GM19397 (cell line): ENCODE data around the gene IGF2BP3.
"Not testable (repeated sequence)": the region's sequence is repeated elsewhere in the genome, so short reads cannot be mapped to it uniquely, and the experiment has no call there.

Source experiments
- ATAC-seq: cut with Tn5 transposase; IDR thresholded peaks from one replicate; pipeline ENCODE4 v1.9.1; 2021; ENCODE audit warnings: mild to moderate bottlenecking, moderate library complexity; ENCODE audit not compliant: unreplicated experiment

Gene IGF2BP3

DNA sequence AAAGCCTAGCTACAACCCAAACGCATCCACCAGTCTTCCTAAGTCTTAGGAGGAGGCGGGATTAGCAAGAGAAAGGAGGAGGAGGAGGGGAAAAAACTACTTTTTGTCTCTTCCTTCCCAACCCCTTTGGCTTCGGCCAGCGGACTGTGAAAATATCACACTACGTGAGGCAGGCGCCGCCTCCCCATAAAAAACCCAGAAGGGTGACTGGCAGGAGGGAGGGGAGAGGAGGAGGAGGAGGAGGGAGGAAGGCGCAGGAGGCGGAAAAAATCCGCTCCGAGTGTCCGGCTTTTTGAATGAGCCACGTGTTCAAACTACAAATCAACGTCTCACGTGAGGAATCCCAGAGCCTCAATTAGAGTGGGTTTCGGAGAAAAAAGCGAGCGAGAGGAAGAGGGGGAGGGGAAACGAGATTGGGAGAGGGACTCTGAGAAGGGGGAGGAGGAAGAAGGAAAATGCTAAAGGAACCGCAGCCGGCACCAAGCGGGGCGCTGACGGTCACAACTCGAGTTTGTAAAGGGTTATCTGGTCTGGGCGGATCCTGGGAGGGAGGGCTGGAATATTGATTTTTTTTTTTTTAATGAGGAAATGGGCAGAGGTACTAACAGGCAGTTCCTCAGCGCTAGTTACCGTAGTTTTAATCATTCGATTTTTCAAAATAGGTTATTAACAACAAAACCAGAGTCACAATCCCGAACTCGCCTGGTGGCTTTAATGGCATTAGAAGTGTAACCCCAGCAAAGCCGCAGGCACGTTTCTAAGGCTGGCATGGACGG is at the start of gene IGF2BP3:
Gene IGF2BP3, minus strand, starts transcription at position 162 of the 776 bp plus-strand sequence. CDS start 381 bp downstream, outside the sequence.
- ATAC-seq: no peak

DNA sequence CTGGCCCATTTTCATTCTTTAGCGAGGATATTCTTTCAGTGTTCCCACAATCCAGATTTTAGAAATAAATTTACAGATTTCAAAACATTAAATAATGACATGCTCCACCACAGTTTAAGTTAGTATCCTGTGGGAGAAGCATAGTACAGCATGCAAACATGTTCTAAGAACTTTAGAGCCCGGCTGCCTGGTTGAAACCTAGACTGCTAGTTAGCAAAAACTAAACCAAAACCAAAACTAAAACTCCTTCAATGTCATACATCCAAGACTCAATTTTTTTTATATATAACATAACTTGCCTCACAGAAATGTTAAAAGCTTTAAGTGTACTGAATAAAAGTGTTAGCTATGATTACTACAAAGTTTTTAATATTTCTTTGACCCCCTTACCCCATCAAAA is 44.5 kb upstream of the IGF2BP3 start:
- ATAC-seq: no peak

DNA sequence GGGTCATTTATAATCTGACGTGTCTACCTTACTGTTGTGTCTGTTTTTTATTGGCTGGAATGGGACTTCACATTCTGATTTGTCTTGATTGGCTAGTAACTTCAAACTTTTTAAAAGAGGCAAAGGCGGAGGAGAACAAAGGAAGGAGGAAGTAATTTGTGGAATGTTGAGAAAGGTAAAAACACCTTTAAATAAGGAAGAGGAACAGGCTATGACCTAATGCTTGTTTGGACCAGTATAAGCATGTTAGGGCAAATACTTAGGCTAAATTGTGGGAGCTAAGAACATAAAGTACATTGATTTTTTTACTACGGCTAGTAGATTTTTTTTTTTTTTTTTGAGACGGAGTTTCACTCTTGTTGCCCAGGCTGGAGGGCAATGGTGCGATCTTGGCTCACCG is 43.5 kb upstream of the IGF2BP3 start:
- not testable (repeated sequence) for ATAC-seq

DNA sequence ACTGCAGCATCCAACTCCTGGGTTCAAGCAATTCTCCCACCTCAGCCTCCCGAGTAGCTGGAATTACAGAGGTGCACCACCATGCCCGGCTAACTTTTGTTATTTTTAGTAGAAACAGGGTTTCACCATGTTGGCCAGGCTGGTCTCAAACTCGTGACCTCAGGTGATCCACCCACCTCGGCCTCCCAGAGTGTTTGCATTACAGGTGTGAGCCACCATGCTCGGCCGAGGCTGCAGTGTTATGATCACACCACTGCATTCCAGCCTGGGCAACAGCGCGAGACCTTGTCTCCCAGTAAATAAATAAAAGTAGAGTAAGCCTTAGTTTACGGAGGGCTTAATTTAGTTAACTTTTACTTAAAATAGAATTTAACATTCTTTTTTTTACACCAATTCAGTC is 23.7 kb upstream of the IGF2BP3 start:
- no peak for ATAC-seq

DNA sequence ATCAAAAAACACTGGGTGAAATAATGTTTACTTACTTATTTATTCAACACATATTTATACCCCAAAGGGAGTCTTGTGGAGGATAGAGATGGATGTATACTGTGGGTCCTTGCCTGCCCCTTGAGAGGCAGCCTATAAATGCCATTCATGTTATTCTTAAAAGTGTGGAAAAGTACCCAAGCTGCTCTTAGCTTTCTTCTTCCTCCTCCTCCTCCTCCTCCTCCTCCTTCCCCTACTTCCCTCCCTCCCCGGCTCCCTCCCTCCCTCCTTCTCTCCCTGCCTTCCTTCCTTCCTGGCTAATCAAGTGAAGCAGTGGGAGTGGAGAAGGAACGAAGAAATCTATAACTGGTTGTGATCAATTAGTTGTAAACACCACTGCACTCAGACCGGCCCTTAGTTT is 21.2 kb upstream of the IGF2BP3 start:
- no peak for ATAC-seq

DNA sequence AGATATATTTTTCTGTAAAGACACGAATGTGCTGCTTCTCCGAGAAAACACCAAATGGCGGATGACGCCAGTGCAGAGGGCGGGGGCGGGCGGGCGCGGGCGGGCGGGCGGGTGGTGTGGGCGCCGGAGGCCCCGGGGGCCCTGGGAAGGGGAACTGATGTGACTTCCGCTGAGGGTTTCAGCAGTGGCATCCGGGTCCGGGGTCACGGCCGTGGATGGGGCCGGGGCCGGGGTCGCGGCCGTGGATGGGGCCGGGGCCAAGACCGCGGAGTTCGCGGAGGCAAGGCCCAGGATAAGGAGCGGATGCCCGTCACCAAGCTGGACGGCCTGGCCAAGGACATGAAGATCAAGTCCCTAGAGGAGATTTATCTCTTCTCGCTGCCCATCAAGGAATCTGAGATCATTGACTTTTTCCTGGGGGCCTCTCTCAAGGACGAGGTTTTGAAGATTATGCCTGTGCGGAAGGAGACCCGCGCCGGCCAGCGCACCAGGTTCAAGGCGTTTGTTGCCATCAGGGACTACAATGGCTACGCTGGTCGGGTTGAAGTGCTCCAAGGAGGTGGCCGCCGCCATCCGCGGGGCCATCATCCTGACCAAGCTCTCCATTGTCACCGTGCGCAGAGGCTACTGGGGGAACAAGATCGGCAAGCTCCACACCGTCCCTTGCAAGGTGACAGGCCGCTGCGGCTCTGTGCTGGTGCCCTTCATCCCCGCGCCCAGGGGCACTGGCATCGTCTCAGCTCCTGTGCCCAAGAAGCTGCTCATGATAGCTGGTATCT is 20.3 kb upstream of the IGF2BP3 start:
- ATAC-seq: peak; percentile 70

DNA sequence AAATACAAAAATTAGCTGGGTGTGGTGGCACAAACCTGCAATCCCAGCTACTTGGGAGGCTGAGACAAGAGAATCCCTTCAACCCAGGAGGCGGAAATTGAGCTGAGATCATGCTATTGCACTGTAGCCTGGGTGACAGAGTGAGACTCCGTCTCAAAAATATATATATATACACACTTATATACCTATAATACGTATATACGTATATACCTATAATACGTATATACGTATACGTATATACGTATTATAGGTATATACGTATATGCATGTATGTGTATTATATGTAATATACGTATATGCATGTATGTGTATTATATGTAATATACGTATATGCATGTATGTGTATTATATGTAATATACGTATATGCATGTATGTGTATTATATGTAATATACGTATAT is 18.4 kb upstream of the IGF2BP3 start:
- ATAC-seq: not testable (repeated sequence)

DNA sequence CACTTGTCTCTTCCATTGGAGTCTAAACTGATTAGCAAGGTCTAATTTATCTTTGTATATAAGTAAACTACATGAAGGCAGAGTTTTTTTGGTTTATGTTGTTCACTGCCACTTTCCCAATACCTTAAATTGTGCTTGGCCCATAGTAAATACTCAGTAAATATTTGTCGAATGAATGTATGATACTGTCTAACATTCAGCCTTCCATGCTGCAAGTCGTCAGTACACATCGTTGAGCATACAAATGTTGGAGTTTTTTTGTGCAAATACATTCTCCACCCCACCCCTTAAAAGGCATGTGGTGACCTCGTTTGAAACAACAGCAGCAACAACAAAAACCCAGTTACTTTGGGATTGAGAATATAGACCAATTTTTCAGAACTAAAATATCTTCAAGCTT is 17.4 kb upstream of the IGF2BP3 start:
- ATAC-seq: no peak

DNA sequence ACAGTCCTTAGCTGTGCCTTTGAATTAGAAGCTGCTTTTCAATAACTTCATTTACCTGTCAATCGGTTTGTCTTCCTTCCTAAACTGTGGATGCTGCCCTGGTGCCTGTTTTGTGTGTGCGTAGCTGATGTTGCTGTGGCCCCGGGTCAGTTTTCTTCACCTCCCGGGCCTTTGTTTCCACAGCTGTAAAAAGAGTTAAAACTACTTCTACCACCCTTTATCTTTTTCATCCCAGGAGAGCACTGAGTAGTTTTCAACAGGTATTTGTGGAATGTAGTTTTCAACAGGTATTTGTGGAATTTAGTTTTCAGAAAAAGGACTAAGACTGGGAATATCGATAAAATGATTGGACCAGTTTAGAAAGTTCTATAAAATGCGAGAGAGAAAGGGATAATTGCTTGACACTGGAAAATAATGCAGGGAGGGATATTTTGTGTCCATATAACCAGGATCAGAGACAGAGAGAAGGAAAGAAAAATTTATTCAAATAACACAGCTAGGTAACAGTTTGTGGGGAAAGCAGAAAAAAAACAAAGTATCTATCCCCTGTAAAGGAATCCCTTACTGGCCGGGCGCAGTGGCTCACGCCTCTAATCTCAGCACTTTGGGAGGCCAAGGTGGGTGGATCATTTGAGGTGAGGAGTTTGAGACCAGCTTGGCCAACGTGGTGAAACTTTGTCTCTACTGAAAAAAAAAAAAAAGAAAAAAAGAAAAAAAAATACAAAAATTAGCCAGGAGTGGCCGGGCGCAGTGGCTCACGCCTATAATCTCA is 15.9 kb upstream of the IGF2BP3 start:
- no peak for ATAC-seq

DNA sequence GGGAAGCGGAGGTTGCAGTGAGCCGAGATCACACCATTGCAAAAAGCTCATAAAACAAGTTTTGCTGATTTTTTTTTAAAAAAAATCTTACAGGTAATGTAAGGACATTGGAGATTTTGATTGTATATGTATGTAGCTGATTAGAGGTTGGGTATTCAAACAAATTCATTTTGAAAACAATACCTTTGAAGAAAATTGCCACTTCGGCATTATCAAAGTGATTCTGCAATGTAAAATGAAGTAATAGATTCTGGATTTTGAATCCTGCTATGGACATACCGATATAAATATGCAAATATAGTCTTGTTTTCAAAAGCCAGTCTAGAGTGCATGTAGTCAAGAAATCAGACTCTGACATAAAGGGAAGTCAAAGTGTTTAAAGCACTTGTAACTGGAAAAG is 12.4 kb upstream of the IGF2BP3 start:
- no peak for ATAC-seq

DNA sequence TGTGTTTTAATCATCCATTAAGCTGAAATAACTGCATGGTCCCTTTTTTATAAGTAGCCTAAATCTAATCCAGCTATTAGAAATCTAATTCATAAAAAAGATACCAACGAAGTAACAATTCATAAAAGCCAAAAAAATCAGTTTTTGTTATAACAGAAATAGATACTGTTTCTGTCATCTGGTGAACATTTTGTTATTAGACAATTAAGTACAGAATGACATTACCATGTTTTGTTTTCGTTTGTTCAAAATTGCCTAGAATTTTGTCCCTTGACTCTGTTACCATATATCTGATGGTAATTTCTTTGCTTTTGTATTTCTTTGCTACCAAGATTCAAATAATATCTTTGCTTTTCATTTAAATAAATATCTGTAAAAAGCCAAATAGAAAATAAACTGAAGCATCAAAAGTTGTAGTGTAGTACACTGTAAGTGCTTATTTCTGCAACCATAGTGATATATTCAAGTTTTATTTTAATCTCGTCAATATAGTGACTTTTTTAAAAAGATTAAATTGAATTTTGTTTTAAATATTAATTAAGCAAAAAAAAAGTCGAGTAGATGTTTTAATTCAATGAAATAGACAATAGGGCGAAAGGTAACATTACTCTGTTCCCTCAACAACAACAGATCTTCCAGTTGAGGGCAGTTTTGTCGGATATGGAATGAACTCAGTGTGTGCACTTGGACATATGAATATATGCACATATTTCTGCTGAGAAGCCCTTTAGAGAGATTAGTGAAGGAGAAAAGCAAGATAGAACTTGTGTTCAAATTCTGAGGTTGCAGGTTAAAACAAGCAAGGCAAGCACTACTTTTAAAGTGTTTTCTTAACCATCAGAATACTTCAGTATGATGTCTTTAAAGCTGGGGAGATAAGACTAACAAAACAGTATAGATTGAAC is 7.9 kb upstream of the IGF2BP3 start:
- no peak for ATAC-seq

DNA sequence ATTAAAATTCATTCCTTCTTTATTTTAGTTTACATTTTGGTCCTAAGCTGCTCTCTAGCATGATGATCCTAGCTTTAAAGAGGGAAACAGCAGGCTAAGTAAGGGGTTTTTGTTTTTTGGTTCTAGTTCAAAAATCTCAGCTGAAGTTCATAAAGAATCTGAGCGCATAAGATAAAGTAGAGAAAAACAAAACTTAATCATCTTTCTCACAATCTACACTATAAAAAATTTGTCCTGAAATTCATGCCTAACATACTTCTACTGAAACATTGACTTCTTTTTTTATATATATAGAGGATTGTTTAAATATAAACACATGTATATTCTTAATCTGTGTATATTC is 6.8 kb upstream of the IGF2BP3 start:
- ATAC-seq: no peak

DNA sequence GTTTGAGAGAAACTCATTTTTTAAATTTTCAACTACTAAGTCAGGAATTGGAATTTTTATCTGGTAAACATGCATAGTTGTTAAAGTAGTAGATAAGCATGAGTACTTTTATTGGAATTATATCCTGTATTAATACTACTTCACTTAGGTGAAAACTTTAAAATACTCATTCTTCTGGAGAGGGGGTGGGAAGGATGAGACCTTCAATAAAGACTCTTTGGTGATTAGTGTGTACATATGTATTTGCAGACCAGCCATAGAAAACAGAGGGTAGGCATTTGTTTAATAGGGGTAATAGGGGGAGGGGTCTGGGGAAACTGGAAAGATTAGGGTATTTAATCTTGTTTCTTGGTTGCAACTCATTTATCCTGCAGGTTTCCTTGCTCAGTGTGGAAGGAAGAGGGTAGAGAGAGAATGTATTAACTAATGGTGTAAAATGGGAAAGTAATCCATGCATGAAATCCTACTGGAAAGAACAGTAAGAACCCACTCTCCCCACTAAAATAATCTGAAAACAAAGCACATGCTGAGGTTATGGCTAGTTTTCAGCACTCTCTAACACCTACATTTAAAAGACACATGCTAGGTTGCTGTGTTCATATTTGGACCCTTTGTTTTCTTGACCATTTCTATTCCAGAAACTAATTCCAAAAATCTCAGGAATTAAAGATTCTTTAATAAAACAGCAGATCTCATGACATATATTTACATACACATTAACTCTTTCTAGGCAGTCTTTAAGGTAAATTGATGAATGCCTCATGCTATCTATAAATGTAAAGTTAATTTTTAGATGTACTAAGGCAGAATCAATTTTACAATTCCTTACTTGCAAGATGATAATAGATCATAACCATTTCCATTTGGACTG is 6.2 kb upstream of the IGF2BP3 start:
- no peak for ATAC-seq

DNA sequence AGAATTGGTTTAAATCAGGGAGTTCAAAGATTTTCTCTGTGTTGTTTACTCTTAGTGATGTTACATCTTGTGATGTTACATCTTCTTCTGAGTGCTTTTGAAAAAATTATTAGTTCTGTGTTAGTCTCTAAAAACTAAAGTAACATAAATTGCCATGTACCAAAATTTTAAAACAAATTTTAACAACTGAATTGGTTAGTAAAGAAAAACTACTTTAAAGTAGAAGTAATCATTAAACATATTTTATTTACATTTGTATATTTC is 5.2 kb upstream of the IGF2BP3 start:
- ATAC-seq: no peak

DNA sequence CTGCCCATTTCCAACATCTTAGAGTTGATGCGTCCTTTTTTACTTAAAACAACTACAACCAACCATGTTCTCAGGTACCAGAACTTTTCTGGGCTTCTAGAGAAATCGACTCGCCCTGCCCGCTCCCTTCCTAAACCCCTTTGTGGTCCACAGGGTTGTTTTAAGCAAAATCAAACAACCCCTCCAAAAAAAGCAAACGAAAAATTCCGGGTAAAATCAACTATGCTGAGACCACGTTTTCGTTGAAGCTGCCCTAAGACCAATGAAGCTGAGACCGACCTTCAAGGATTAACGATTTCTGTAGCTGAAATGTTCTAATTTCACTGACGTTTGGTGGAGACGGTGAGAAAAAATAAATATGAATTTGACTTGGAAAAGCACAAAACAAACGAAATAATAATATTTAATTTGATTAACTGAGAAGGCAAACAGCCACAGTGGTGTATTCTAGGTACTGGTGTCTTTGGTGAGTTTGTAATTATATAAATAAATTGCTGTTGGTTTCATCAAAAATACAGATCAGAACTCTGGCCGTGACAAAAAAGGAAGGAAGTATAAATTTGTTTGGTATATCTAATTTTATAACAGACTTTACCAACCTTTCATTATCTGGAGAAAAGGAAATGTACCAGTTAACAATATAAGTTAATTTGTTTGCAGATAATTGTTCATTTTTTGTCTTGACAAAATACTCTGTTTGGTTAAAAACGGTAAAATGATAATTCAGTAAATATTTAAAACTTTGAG is 4.7 kb upstream of the IGF2BP3 start:
- ATAC-seq: no peak

DNA sequence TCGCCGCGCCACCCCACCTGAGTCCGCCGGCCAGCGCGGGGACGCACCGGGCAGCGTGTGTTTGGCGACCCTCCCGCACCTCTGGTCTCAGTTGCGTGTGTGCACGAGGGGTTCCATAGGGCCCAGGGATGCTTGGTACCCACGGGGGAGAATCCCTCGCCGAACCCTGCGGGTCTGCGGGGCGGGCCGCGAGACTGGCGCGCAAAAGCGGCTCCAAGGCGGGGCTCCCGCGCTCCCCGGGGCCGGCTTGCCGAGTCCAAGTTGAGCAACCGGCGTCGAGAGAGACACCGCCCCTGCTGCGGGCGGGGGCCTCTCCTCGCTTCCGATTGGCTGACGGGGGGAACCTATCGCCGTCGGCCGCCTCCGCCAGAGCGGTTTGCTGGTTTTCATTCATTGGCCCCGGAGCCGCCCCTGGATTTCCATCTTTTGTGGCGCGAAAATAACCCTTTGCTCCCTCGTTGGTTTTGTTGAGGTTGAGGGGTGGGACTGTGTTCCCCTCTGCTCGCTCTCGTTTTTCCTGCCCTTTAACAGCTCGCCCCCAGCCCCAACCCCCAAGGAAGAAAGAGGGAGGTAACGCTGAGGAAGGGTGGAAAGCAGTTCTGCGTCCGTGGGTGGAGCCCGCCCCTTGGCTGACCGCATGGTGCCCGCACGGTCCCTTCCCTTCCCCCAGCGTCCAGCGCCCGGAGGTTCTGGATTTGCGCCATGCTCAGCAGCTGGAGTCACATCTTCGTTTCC is 4.0 kb upstream of the IGF2BP3 start:
- ATAC-seq: peak; percentile 74

DNA sequence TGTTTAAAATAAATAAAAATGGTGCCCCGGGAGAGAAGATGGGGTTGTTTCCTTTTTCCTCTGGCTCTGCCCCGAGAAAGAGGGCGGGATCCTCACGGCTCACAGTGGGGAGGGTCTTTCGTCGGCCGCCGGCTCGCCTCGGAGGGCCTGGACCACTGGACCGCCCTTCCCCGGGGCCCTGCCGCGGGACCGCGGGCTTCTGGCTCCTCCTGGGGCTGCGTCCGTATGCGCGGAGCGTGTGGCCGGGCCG is 3.5 kb upstream of the IGF2BP3 start:
- no peak for ATAC-seq

DNA sequence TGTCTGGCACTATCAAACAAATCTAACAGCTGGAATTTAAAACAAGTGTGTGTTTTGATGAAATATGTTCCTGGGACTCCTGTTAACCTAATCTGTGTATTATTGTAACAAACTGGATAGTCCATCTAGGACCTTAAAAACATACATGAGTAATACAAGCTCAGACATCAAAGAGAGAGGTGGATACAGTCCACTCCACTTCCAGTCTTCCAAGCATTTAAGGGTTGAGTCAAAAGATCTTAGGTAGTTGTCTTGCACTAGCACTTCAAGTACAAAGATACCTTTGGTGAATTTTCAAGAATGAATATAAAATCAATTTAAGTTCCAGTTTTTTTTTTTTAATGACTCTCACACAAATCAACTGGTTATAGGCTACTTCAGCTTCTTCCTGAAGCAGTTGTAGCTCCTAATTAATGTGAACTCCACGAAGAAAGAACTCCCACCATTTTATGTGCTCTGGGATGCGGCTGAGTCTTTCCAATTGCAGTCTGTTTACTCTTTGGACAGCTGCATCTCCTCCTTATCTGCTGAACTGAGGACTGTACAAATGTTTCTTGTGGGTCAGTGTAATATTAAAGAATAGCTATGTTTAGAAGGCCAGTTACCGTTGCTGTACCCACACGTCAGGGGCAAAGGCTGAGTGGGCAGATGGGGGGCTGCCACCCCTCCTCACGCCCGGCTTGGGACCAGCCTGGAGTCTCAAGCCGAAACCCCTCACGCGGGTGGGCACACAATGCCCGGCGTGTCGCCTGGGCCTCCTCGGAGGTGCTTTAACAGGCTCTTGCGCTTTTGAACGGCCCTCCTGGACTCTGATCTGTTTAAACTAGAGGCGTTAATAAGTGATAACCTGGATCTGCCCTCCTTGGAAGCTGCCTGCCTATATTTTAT is 2.9 kb upstream of the IGF2BP3 start:
- no peak for ATAC-seq
